Osteoblast (primary cell): ENCODE data around the gene SRPK2. TPM values are rescaled to one million over a fixed set of nuclear protein-coding genes. Genes with fewer than 3 reads are reported as not detected.
"Not testable (repeated sequence)": the region's sequence is repeated elsewhere in the genome, so short reads cannot be mapped to it uniquely, and the experiment has no call there.

Experiments used
- DNase-seq: peaks from one replicate; pipeline ENCODE4 v3.0.0; 2011; ENCODE audit warnings: low spot score, mixed read lengths; ENCODE audit not compliant: insufficient read length; ENCODE audit errors: missing footprints
- H2AFZ ChIP-seq: 2 replicates; pipeline ENCODE4 v1.6.0; 2011; ENCODE audit warnings: mild to moderate bottlenecking, low read length
- H3K27ac ChIP-seq: 2 replicates; pipeline ENCODE4 v1.5.1; 2011; ENCODE audit warnings: mild to moderate bottlenecking, low read depth, low read length, moderate library complexity
- H3K27me3 ChIP-seq: 2 replicates; pipeline ENCODE4 v1.6.0; 2012; ENCODE audit warnings: mild to moderate bottlenecking, control low read depth, inconsistent platforms, low read length, moderate library complexity; ENCODE audit not compliant: insufficient read depth
- H3K36me3 ChIP-seq: 2 replicates; pipeline ENCODE4 v1.5.1; 2011; ENCODE audit warnings: mild to moderate bottlenecking, low read length, control low read depth, moderate library complexity; ENCODE audit not compliant: insufficient read depth
- H3K4me1 ChIP-seq: 2 replicates; pipeline ENCODE4 v1.5.1; 2011; ENCODE audit warnings: mild to moderate bottlenecking, low read length, control low read depth, moderate library complexity; ENCODE audit not compliant: insufficient read depth
- H3K4me2 ChIP-seq: 2 replicates; pipeline ENCODE4 v1.6.0; 2011; ENCODE audit warnings: mild to moderate bottlenecking, low read length; ENCODE audit not compliant: insufficient read depth
- H3K4me3 ChIP-seq: fragments of 200-600 bp; sonication (generic); 3 replicates; pipeline ENCODE4 v1.5.1; 2012; ENCODE audit warnings: mild to moderate bottlenecking, low read length, inconsistent platforms; ENCODE audit not compliant: insufficient read depth
- H3K79me2 ChIP-seq: 2 replicates; pipeline ENCODE4 v1.6.0; 2012; ENCODE audit warnings: mild to moderate bottlenecking, low read length, control low read depth, inconsistent platforms; ENCODE audit not compliant: insufficient read depth
- H3K9me3 ChIP-seq: 2 replicates; pipeline ENCODE4 v1.5.1; 2011; ENCODE audit warnings: low read depth, low read length, control low read depth
- H4K20me1 ChIP-seq: 2 replicates; pipeline ENCODE4 v1.6.0; 2012; ENCODE audit warnings: mild to moderate bottlenecking, low read length, control low read depth; ENCODE audit not compliant: insufficient read depth
- total RNA-seq: library from RNA; depleted of rRNA; stranded (reverse); fragments of >200 nt; gene quantifications from 2 replicates; pipeline ENCODE4 v1.2.3, GENCODE V29; 2012
- TF ChIP-seq, protein P1 (sequence below): IDR thresholded peaks from 2 replicates; pipeline ENCODE4 v1.5.1; 2011; ENCODE audit warnings: mild to moderate bottlenecking, low read depth, low read length, moderate library complexity; ENCODE audit errors: extremely low read depth

Gene SRPK2
- total RNA-seq, 1 donor: 82.2 TPM

DNA sequence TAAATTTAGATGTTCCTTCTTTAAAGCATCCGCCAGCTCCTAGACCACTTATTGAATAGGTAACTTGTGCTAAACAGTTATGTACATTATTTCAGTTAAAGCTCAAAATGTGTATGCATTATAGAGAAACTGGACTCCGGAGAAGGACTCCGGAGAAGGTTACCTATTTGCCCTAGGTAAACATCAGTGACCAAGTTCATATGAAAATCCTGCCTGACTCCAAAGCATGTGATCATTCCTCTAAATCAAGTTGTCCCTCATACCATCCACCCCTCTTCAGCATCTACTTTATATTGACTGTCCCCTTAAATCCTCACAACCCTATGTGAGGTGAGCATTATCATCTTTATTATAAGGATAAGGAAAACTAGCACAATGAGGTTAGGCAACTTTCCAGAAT lies 147.5 kb downstream of the SRPK2 start:
- peaks cover 95% of the 10 kb centered on the region for H3K79me2 ChIP-seq
- H3K27ac ChIP-seq: no peak overlapping the region
- TF ChIP-seq, protein P1, sequence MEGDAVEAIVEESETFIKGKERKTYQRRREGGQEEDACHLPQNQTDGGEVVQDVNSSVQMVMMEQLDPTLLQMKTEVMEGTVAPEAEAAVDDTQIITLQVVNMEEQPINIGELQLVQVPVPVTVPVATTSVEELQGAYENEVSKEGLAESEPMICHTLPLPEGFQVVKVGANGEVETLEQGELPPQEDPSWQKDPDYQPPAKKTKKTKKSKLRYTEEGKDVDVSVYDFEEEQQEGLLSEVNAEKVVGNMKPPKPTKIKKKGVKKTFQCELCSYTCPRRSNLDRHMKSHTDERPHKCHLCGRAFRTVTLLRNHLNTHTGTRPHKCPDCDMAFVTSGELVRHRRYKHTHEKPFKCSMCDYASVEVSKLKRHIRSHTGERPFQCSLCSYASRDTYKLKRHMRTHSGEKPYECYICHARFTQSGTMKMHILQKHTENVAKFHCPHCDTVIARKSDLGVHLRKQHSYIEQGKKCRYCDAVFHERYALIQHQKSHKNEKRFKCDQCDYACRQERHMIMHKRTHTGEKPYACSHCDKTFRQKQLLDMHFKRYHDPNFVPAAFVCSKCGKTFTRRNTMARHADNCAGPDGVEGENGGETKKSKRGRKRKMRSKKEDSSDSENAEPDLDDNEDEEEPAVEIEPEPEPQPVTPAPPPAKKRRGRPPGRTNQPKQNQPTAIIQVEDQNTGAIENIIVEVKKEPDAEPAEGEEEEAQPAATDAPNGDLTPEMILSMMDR: no peak
- no peak overlapping the region for H2AFZ ChIP-seq
- H3K4me1 ChIP-seq: peaks cover 2% of the 10 kb centered on the region
- H4K20me1 ChIP-seq: peaks cover 48% of the 10 kb centered on the region
- no peaks in the 10 kb centered on the region for H3K9me3 ChIP-seq
- H3K4me2 ChIP-seq: no peak overlapping the region
- DNase-seq: no peak
- no peaks in the 10 kb centered on the region for H3K27me3 ChIP-seq
- no peaks in the 10 kb centered on the region for H3K36me3 ChIP-seq
- no peak overlapping the region for H3K4me3 ChIP-seq

DNA sequence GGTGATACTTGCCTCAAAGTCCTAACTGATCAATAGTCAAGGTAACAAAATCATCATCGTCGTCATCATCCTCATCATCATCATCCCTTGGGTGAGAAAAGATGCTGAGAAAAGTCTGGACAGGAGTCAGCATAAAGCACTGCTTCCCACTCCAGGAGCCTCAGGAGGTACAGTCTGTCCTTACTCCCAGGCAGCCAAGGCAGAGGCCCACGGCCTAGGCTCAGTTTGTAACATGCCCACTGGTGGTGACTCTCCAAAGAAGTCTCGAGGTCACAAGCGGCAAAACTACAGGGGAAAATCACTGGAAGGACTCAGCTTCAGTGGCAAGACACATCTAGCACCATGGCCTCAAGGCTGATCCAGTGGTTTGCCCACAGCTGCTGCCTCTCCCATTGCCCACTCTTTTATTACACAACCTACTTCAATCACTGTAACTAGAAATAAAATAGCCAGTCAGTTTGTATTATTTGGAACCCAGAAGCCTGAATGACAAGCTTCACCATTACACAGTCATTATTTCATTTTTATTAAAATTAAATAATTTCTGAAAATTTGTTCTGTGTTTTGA lies 150.4 kb downstream of the SRPK2 start:
- Histone ChIP-seq H3K36me3 (no peaks in the 10 kb centered on the region), H2AFZ (no peak overlapping the region), H3K9me3 (no peaks in the 10 kb centered on the region), H4K20me1 (peaks cover 44% of the 10 kb centered on the region), H3K27me3 (no peaks in the 10 kb centered on the region), H3K4me3 (no peak overlapping the region), H3K4me1 (no peaks in the 10 kb centered on the region), H3K27ac (no peak overlapping the region), H3K79me2 (peaks cover 92% of the 10 kb centered on the region), H3K4me2 (no peak overlapping the region)
- TF ChIP-seq, protein P1: no peak
- DNase-seq: no peak

GRCh38 chr7:105234886-105235285 lies 153.8 kb downstream of the SRPK2 start:
- no peaks in the 10 kb centered on the region for H3K36me3 ChIP-seq
- no peak overlapping the region for H3K27ac ChIP-seq
- no peak overlapping the region for H3K4me3 ChIP-seq
- H3K4me1 ChIP-seq: peaks cover 4% of the 10 kb centered on the region
- H3K4me2 ChIP-seq: no peak overlapping the region
- H2AFZ ChIP-seq: no peak overlapping the region
- DNase-seq: no peak
- H3K27me3 ChIP-seq: no peaks in the 10 kb centered on the region
- no peaks in the 10 kb centered on the region for H3K9me3 ChIP-seq
- H4K20me1 ChIP-seq: peaks cover 34% of the 10 kb centered on the region
- peaks cover 82% of the 10 kb centered on the region for H3K79me2 ChIP-seq
- TF ChIP-seq, protein P1: no peak

GRCh38 chr7:105232829-105233291 lies 155.9 kb downstream of the SRPK2 start:
- not testable (repeated sequence) for DNase-seq, H3K27ac ChIP-seq, H3K4me2 ChIP-seq, H3K4me3 ChIP-seq, H3K9me3 ChIP-seq, H3K4me1 ChIP-seq, H3K27me3 ChIP-seq, H3K36me3 ChIP-seq, H2AFZ ChIP-seq
- Histone ChIP-seq H4K20me1 (peaks cover 28% of the 10 kb centered on the region), H3K79me2 (peaks cover 81% of the 10 kb centered on the region)
